ENCODE data around the gene FAM13C.

FAM13C gene

GRCh38 chr10:59361663-59362143 is 646 bp downstream of the FAM13C start:
- DNase-seq (ENCODE audit: low read depth in 3 of 3): no peak

- no peak for DNase-seq (ENCODE audit: low read depth in 3 of 3)
These were observed 1.5 kb downstream of the FAM13C start for GRCh38 chr10:59360605-59361405.

DNA sequence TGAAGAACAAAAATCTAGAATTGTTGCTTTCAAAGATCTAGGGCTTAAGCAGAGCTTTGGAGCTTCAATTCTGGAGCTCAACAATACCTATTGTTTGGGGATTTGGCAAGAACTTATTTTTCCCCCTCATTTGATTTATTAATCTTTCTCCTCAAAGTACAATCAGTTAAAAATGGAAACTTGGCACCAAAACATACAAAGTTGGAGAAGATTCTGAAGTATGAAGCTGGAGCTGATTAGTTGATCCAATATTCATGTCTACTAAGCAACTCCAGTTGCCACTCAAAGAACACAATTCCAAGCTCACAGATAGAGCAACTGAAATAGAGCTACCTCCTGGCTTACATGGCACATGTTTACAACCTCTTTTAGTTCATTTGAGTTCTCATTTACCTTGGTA is 3.8 kb downstream of the FAM13C start:
- no peak for DNase-seq (ENCODE audit: low read depth in 3 of 3)

GRCh38 chr10:59354434-59354833 is 7.9 kb downstream of the FAM13C start:
- DNase-seq (ENCODE audit: low read depth in 3 of 3): no peak

DNA sequence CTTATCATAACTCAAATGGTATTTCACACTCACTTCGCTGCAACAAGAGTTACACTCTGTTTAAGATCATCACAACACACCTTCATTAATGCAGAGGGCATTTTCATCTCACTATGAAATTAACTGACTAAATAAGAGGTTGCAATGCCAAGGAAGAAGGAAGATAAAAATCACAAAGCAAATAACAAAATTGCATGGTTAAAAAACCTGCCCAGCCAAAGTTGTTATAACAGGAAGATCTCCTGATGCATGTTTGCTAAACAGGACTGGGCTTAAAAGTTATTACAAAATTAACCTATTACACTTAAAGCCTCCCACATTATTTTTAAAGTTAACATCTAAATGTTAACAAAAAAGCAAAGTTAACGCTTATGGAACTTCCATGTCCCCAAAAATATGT is 11.8 kb downstream of the FAM13C start:
- DNase-seq (ENCODE audit: low read depth in 3 of 3): no peak

- DNase-seq (ENCODE audit: low read depth in 3 of 3): no peak
These were observed 16.0 kb downstream of the FAM13C start for GRCh38 chr10:59346321-59346720.

DNA sequence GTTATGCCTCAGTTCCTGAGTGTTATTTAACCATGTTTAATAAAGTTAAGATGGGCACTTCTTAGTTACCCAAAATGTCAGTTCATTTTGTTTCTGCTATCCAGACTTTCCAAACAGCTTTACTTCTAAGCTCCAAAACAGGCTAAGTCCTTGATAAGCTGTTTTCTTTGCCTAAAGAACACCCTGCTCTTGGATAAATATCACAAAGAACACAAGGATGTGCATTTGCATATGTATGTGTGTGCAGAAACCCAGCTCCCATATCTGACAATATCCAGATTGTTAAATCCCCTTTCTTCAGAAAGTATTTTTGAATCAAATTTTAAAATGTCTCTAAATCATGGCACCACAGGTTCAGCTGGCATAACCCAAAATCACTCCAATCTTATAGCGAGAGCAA is 19.6 kb downstream of the FAM13C start:
- DNase-seq (ENCODE audit: low read depth in 3 of 3): no peak

GRCh38 chr10:59342000-59342399 is 20.3 kb downstream of the FAM13C start:
- no peak for DNase-seq (ENCODE audit: low read depth in 3 of 3)

DNA sequence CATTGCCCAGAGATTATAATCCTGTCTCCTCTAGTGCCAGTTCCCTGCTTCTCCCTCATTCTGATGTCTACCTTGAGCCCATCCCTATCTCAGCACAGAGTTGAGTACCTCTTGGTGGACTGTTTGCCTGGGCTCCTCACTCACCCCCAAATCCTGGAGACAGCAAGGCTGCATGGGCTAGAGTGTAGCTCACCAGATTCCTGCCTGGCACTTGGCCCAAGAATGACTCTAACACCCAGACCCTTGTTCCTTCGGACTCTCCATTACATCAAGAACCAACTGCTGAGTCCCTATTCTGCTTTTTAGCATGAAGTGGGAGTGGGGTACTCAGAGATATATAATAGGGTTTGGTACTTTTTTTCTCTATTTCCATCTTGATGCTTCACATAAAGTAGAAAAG is 22.1 kb downstream of the FAM13C start:
- no peak for DNase-seq (ENCODE audit: low read depth in 3 of 3)

GRCh38 chr10:59339351-59339750 is 23.0 kb downstream of the FAM13C start:
- no peak for DNase-seq (ENCODE audit: low read depth in 3 of 3)

DNA sequence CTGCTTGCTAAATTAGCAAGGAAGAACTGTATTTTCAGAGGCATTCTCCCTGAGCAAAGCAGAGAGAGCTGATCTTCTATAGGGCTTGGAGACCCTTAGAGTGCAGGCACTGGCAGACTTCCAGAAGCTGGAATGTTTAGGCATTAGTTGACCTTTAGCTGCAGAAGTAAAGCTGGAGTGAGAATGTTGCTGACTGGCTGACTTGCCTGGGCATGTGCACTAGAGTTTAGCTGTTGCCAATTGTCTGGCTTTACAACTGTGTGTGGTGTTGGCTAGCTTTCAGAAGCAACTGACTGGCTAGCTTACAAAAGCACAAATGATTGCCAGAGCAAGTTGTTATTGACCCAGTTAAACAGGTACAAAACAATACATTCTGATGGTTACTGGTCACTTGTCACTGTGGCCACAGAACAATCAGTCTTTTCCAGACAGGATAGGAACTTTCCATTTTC is 25.1 kb downstream of the FAM13C start:
- DNase-seq (ENCODE audit: low read depth in 3 of 3): no peak

GRCh38 chr10:59336632-59337031 is 25.7 kb downstream of the FAM13C start:
- DNase-seq (ENCODE audit: low read depth in 3 of 3): no peak

DNA sequence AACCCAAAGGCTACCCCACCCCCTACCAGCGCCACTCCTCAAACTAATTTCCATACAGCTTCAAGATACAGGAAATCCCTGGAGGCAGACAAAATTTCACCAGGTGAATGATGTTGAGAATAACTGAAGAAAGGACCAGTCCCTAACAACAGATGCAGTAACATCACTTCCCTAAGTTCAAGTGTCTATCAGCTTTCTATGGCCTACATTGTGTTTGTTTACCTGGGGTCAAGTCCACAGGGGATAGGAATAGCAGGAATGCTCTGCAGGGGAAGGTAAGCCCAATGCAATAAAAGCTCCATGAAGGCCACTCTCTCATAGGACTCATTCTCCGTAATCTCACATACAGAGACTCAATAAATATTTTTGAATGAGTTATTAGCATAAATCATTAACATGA is 26.9 kb downstream of the FAM13C start:
- DNase-seq (ENCODE audit: low read depth in 3 of 3): no peak

DNA sequence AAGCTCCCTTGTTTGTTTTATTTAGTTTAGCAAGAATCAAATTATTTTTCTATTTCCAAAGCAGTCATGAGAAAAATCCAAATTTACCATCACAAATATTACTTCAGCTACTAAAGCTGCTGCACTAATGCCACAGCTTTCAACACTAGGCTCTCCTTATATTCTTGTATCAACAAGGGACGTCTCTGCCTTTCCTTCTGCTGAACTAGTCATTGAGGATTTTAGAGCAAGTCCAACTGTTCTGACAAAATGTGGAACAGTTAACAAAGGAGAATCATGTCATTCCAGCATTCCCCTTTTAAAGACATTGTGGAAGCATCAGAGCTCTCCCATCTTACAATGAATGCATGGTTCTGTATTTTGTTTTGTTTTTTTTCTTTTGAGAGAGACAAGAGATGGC is 28.6 kb downstream of the FAM13C start:
- DNase-seq (ENCODE audit: low read depth in 3 of 3): no peak

GRCh38 chr10:59332581-59332980 is 29.8 kb downstream of the FAM13C start:
- DNase-seq (ENCODE audit: low read depth in 3 of 3): no peak

DNA sequence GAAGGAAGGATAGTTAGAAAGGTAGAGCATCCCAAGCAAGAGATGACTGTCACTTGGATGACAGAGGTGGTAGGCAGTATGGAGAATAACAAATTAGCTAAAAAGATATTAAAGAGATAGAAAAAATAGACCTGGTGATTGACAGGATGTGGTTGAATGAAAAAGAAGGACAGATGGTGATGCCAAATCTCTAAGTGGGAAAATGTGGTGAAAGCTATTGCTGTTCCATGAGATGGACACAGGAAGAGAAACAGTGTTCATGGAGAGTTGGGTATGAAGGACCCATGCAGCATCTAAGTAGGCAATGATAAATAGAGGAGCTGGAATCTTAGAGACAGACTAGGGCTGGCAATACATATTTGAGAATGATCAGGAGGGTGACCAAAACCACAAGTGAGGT is 30.7 kb downstream of the FAM13C start:
- no peak for DNase-seq (ENCODE audit: low read depth in 3 of 3)

DNA sequence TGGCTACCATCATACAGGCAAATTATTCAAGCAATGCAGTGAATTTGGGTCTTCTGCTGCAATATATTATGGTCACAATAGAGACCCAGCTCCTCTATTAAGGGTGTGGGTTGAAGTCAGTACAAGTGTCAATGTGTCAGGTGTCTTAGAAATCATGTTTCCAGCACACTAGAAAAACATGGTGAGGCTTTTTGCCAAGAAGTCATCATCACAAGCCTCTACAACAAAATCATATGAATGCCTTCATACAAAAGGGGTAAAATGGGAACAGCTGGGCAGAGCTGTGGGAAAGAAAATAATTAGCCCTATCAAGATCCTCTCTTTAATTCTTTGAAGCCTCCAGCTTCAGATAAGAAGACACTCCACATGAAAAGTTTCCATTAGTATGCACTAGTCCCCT is 37.2 kb downstream of the FAM13C start:
- no peak for DNase-seq (ENCODE audit: low read depth in 3 of 3)

- no peak for DNase-seq (ENCODE audit: low read depth in 3 of 3)
These were observed 37.8 kb downstream of the FAM13C start for GRCh38 chr10:59324597-59324996.

GRCh38 chr10:59323831-59324401 is 38.4 kb downstream of the FAM13C start:
- DNase-seq (ENCODE audit: low read depth in 3 of 3): no peak

- no peak for DNase-seq (ENCODE audit: low read depth in 3 of 3)
These were observed 39.3 kb downstream of the FAM13C start for GRCh38 chr10:59323036-59323459.

GRCh38 chr10:59322131-59322530 is 40.2 kb downstream of the FAM13C start:
- no peak for DNase-seq (ENCODE audit: low read depth in 3 of 3)

DNA sequence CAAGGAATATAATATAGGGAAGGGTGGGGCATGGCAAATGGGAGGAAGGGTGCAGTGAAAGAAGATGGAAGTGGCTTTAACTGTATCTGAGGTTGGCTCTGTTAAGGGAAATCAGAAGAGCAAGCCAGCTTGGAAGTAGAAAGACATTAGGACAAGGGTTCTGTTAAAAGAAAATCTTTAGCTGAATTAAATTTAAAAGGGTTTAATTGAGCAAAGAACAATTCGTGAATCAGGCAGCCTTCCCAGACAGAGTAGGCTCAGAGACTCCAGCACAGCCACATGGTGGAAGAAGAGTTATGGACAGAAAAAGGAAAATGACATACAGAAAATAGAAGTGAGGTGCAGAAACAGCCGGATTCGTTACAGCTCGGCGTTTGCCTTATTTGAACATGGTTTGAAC is 42.0 kb downstream of the FAM13C start:
- no peak for DNase-seq (ENCODE audit: low read depth in 3 of 3)

DNA sequence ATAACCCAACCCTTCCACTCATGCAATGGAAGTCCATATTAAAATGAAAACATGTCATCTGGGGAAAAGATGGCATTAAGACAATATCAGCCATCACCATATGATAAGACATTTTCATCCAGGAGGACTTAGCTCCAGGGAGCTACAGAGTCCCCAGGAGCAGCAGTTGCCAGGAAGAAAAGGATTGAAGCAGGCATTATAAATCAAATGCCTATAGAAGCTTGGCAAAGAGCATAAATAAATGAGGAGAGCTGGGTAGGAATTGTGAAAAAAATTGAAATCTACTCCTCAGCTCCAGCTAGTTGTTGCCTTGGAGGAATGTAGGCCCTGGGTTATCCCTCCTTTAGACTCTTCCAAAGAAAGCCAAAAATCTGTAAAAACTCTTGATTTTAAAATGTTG is 42.5 kb downstream of the FAM13C start:
- DNase-seq (ENCODE audit: low read depth in 3 of 3): no peak

Data from stimulated activated CD4-positive, alpha-beta T cell treated with anti-CD3 and anti-CD28 coated beads, TNF-alpha, amount 100 ng/mL, for 48 hours (primary cell).